SK-N-SH treated with all-trans-retinoic acid at 6 μM for 48 hours (cell line): ENCODE data around the gene SPTSSA.
A peak's percentile ranks its signal among the peaks of the same experiment; 100 is the strongest.

Experiments
- ATAC-seq: fragments of 200-7000 bp; cut with Tn5 transposase; 3 replicates; pipeline ENCODE4 v1.9.1; 2020; ENCODE audit warnings: mild to moderate bottlenecking, moderate library complexity
- ARNTL ChIP-seq: fragments of 450-650 bp; formaldehyde crosslinking; IDR thresholded peaks from 2 replicates; pipeline ENCODE4 v1.5.0; 2020; ENCODE audit warnings: low read depth, mild to moderate bottlenecking, moderate library complexity, borderline replicate concordance
- BACH2 ChIP-seq: fragments of 250-450 bp; sonication (Bioruptor Pico); IDR thresholded peaks from 2 replicates; pipeline ENCODE4 v1.9.0; 2021; ENCODE audit warnings: mild to moderate bottlenecking, borderline replicate concordance
- CREB5 ChIP-seq: fragments of 250-450 bp; sonication (Bioruptor Pico); IDR thresholded peaks from 2 replicates; pipeline ENCODE4 v1.5.1; 2020; ENCODE audit warnings: low read depth, mild to moderate bottlenecking, moderate library complexity
- CSDC2 ChIP-seq: fragments of 250-450 bp; sonication (Bioruptor Pico); IDR thresholded peaks from 2 replicates; pipeline ENCODE4 v1.5.0; 2020; ENCODE audit warnings: mild to moderate bottlenecking, moderate library complexity
- ESRRG ChIP-seq: fragments of 250-450 bp; sonication (Bioruptor Pico); IDR thresholded peaks from 2 replicates; pipeline ENCODE4 v1.6.1; 2021; ENCODE audit warnings: mild to moderate bottlenecking
- GLIS3 ChIP-seq: fragments of 250-450 bp; sonication (Bioruptor Pico); IDR thresholded peaks from 2 replicates; pipeline ENCODE4 v1.5.0; 2020; ENCODE audit warnings: mild to moderate bottlenecking, moderate library complexity
- ISL1 ChIP-seq: fragments of 250-450 bp; sonication (Bioruptor Pico); IDR thresholded peaks from 2 replicates; pipeline ENCODE4 v2.1.2; 2022; ENCODE audit warnings: mild to moderate bottlenecking, moderate library complexity
- OSR1 ChIP-seq: fragments of 250-450 bp; sonication (Bioruptor Pico); IDR thresholded peaks from 2 replicates; pipeline ENCODE4 v1.8.0; 2022; ENCODE audit warnings: moderate library complexity, mild to moderate bottlenecking, inconsistent platforms
- PATZ1 ChIP-seq: fragments of 250-450 bp; sonication (Bioruptor Pico); IDR thresholded peaks from 2 replicates; pipeline ENCODE4 v1.8.0; 2020; ENCODE audit warnings: mild to moderate bottlenecking, moderate library complexity, borderline replicate concordance
- PPARA ChIP-seq: fragments of 250-450 bp; sonication (Bioruptor Pico); IDR thresholded peaks from 2 replicates; pipeline ENCODE4 v1.5.0; 2020; ENCODE audit warnings: mild to moderate bottlenecking, borderline replicate concordance
- TCF4 ChIP-seq: fragments of 250-450 bp; sonication (Bioruptor Pico); IDR thresholded peaks from 2 replicates; pipeline ENCODE4 v1.8.0; 2021; ENCODE audit warnings: mild to moderate bottlenecking, moderate library complexity, borderline replicate concordance
- ZC3H10 ChIP-seq: fragments of 250-450 bp; sonication (Bioruptor Pico); IDR thresholded peaks from 2 replicates; pipeline ENCODE4 v1.5.1; 2021; ENCODE audit warnings: mild to moderate bottlenecking, moderate library complexity
- ZFP3 ChIP-seq: fragments of 250-450 bp; sonication (Bioruptor Pico); IDR thresholded peaks from 2 replicates; pipeline ENCODE4 v1.5.0; 2020; ENCODE audit warnings: mild to moderate bottlenecking, moderate library complexity
- ZFP30 ChIP-seq: fragments of 450-650 bp; formaldehyde crosslinking; IDR thresholded peaks from 2 replicates; pipeline ENCODE4 v1.5.0; 2022; ENCODE audit warnings: mild to moderate bottlenecking, moderate library complexity
- ZNF565 ChIP-seq: fragments of 450-650 bp; formaldehyde crosslinking; conservative IDR thresholded peaks from 2 replicates; pipeline ENCODE4 v1.5.0; 2020; ENCODE audit warnings: low read depth, mild to moderate bottlenecking, moderate library complexity
- ZNF70 ChIP-seq: fragments of 450-650 bp; formaldehyde crosslinking; IDR thresholded peaks from 2 replicates; pipeline ENCODE4 v1.5.0; 2020; ENCODE audit warnings: mild to moderate bottlenecking, moderate library complexity
- TF ChIP-seq, protein P1 (sequence below): fragments of 250-450 bp; sonication (Bioruptor Pico); IDR thresholded peaks from 2 replicates; pipeline ENCODE4 v1.8.0; 2021; ENCODE audit warnings: low read depth, mild to moderate bottlenecking, moderate library complexity, borderline replicate concordance
- TF ChIP-seq, protein P2 (sequence below): fragments of 250-450 bp; sonication (Bioruptor Pico); IDR thresholded peaks from 2 replicates; pipeline ENCODE4 v1.5.0; 2020; ENCODE audit warnings: mild to moderate bottlenecking, moderate library complexity
- TF ChIP-seq, protein P3 (sequence below): fragments of 250-450 bp; sonication (Bioruptor Pico); IDR thresholded peaks from 2 replicates; pipeline ENCODE4 v1.5.1; 2021; ENCODE audit warnings: mild to moderate bottlenecking, moderate library complexity

The SPTSSA gene

GRCh38 chr14:34460841-34461240 is 1.2 kb downstream of the SPTSSA start:
- ATAC-seq: peak; percentile 14; the same call in 1 of the 3 replicates

GRCh38 chr14:34460295-34460694 is 1.7 kb downstream of the SPTSSA start:
- no peak for ATAC-seq
- TF ChIP-seq TCF4 (CRISPR knock-in tag) (no peak), ZFP3 (CRISPR knock-in tag) (no peak), ZC3H10 (CRISPR knock-in tag) (no peak), ZNF70 (CRISPR knock-in tag) (no peak), ARNTL (CRISPR knock-in tag) (no peak), CSDC2 (CRISPR knock-in tag) (no peak), CREB5 (no peak)
- TF ChIP-seq, protein P1, sequence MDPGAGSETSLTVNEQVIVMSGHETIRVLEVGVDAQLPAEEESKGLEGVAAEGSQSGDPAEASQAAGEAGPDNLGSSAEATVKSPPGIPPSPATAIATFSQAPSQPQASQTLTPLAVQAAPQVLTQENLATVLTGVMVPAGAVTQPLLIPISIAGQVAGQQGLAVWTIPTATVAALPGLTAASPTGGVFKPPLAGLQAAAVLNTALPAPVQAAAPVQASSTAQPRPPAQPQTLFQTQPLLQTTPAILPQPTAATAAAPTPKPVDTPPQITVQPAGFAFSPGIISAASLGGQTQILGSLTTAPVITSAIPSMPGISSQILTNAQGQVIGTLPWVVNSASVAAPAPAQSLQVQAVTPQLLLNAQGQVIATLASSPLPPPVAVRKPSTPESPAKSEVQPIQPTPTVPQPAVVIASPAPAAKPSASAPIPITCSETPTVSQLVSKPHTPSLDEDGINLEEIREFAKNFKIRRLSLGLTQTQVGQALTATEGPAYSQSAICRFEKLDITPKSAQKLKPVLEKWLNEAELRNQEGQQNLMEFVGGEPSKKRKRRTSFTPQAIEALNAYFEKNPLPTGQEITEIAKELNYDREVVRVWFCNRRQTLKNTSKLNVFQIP (CRISPR knock-in tag): no peak
- TF ChIP-seq, protein P2, sequence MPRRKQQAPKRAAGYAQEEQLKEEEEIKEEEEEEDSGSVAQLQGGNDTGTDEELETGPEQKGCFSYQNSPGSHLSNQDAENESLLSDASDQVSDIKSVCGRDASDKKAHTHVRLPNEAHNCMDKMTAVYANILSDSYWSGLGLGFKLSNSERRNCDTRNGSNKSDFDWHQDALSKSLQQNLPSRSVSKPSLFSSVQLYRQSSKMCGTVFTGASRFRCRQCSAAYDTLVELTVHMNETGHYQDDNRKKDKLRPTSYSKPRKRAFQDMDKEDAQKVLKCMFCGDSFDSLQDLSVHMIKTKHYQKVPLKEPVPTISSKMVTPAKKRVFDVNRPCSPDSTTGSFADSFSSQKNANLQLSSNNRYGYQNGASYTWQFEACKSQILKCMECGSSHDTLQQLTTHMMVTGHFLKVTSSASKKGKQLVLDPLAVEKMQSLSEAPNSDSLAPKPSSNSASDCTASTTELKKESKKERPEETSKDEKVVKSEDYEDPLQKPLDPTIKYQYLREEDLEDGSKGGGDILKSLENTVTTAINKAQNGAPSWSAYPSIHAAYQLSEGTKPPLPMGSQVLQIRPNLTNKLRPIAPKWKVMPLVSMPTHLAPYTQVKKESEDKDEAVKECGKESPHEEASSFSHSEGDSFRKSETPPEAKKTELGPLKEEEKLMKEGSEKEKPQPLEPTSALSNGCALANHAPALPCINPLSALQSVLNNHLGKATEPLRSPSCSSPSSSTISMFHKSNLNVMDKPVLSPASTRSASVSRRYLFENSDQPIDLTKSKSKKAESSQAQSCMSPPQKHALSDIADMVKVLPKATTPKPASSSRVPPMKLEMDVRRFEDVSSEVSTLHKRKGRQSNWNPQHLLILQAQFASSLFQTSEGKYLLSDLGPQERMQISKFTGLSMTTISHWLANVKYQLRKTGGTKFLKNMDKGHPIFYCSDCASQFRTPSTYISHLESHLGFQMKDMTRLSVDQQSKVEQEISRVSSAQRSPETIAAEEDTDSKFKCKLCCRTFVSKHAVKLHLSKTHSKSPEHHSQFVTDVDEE (CRISPR knock-in tag): no peak
- TF ChIP-seq, protein P3, sequence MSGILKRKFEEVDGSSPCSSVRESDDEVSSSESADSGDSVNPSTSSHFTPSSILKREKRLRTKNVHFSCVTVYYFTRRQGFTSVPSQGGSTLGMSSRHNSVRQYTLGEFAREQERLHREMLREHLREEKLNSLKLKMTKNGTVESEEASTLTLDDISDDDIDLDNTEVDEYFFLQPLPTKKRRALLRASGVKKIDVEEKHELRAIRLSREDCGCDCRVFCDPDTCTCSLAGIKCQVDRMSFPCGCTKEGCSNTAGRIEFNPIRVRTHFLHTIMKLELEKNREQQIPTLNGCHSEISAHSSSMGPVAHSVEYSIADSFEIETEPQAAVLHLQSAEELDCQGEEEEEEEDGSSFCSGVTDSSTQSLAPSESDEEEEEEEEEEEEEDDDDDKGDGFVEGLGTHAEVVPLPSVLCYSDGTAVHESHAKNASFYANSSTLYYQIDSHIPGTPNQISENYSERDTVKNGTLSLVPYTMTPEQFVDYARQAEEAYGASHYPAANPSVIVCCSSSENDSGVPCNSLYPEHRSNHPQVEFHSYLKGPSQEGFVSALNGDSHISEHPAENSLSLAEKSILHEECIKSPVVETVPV (CRISPR knock-in tag): no peak

More at GRCh38 chr14:34460841-34461240, 1.2 kb downstream of the SPTSSA start:
- TF ChIP-seq OSR1 (CRISPR knock-in tag) (no peak), PATZ1 (CRISPR knock-in tag) (no peak), ISL1 (CRISPR knock-in tag) (no peak), ESRRG (CRISPR knock-in tag) (no peak), ZFP30 (no peak), ZNF565 (no peak), GLIS3 (CRISPR knock-in tag) (no peak), BACH2 (CRISPR knock-in tag) (no peak), ZNF70 (CRISPR knock-in tag) (no peak), ZC3H10 (CRISPR knock-in tag) (no peak), CSDC2 (CRISPR knock-in tag) (no peak), PPARA (CRISPR knock-in tag) (no peak)
- TF ChIP-seq, protein P1 (CRISPR knock-in tag): no peak
- TF ChIP-seq, protein P3 (CRISPR knock-in tag): no peak
- TF ChIP-seq, protein P2 (CRISPR knock-in tag): no peak
- TF ChIP-seq, all 23 proteins: peak for 0
